IPS DF 4.7 (cell line): ENCODE results near the gene ALOX5AP.

Experiments
- DNase-seq: peaks from one replicate; pipeline ENCODE4 v3.0.0-alpha.2; 2013; ENCODE audit warnings: low spot score; ENCODE audit errors: extremely low read depth

Gene ALOX5AP

DNA sequence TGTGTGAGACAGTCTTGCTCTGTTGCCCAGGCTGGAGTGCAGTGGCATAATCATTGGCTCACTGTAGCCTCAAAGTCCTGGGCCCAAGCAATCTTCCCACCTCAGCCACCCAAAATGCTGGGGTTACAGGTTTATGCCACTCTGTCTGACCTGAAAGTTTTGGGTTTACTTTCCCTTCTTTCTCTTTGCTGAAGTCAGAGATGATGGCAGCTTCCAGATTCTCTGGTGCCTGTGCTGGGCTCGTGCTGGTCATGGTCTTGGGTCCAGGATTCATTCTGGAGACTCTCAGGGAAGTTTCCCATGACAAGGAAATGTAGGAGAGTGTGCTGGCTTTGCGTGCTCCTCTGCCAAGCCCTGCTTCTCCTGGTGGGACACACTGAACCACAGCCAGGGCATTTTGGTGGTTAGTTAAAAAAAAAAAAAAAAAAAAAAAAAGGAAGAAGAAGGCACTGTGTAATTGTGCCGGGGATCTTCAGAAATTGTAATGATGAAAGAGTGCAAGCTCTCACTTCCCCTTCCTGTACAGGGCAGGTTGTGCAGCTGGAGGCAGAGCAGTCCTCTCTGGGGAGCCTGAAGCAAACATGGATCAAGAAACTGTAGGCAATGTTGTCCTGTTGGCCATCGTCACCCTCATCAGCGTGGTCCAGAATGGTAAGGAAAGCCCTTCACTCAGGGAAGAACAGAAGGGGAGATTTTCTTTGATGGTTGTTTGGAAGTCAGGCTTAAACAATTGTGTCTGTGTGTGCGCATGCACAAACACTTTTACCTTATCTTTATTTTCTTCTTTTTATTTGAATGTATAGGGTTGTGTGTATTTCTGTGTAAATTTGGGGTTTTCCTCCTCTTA is at the start of gene ALOX5AP:
Gene ALOX5AP, plus strand, starts transcription at position 519 of the 847 bp plus-strand sequence. Its CDS starts 63 bp downstream, at position 582.
- no peak for DNase-seq

DNA sequence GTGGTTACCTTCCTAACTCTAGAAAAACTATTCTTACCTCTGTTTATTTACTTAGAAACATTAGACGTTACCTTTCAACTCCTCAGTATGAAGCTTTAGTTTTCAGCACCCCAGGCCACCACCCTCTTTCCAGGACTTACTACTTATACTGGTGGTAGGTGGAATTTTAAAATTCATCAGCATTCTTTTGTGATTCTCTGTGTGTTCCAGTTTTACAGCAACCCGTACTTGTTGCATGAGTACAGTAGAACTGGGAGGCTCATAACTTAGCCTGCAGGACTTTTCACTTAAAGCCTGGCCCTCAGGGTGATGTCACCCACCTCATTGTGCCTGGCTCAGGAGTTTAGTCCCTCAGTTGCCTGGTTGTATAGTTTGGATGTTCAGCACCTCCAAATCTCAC is 49.4 kb upstream of the ALOX5AP start:
- DNase-seq, result no peak

DNA sequence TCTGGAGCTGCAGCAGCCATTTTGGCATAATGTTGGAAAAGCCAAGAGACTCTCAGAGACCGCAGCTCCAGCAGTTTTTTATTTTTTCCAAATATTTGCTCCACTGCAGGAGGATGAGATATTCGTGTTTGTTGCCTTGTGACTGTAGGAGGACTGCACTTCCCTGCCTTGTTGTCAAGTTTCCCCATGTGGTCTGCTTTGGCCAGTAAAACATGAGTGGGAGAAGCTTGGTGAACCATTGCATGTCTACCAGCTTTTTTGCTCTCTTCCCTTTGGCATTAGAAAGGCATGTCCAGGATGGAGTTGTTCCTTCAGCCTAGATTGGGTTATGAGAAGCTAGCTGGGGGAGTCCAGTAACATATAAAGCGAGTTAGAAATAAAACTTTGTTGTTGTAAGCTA is 47.7 kb upstream of the ALOX5AP start:
- no peak for DNase-seq

DNA sequence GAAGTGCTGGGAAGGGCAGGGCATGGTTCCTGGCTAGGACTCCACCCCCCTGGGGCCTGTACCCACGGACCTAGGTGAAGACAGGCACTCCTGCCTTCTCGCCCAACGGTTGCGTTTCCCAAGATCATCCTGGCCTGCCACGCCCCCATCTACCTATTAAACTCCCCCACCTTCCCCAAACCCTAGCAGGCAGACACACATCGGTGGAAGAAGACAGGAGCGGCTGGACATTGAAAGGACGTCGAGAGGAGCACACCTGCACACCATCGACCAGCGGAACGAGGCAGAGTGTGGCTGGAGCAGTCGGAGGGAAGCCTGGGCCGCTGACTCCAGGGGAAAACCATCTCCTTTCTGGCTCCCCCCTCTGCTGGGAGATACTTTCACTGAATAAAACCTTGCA is 45.6 kb upstream of the ALOX5AP start:
- DNase-seq, result no peak

DNA sequence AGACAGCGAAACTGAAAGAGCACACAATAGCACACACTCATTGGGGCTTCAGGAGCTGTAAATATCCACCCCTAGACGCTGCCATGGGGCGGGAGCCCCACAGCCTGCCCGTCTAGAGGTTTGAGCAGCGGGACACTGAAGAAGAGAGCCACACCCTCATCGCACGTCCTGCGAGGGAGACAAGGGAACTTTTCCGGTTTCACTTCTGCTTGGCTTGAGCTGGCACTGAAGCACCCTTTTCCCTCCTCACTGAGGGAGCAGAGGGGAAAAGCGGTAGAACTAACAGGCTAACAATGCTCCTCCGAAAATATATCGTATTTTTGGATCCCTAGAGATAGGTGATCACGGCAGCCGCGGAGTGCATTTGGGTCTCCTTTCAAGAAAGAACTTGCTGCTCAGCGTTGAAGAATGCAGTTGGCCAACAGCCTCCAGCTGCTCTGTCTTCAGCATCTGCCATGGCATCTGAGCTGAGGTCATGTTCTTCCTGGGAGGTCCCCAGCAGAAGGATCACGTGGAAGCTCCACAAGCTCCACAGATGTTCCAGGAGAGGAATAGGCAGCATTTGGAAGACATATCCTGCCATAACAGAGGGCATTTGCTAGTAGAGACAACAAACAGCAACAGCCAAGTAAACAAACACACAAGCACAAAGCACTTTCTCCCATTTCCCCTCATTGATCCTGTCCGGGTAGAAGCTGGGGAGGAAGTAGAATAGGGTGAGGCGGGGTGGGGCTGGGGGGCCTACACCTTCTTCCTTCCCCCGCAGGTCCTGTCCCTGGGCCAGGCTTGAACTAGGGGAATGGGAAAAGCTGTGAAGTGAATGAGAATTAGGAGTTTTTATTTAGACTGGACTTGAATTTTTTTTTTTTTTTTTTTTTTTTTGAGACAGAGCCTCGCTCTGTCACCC is 44.8 kb upstream of the ALOX5AP start:
- no peak for DNase-seq

DNA sequence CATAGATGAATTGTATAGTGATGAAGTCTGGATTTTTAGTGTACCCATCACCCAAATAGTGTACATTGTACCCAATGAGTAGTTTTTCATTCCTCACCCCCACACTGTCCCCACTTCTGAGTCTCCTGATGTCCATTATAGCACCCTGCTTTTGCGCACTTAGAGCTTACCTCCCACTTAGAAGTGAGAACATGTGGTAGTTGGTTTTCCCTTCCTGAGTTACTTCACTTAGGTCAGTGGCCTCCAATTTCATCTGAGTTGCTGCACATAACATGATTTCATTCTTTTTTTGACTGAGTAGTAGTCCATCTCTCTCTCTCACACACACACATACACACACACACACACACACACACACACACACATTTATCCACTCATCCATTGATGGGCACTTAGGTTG is 43.2 kb upstream of the ALOX5AP start:
- no peak for DNase-seq

DNA sequence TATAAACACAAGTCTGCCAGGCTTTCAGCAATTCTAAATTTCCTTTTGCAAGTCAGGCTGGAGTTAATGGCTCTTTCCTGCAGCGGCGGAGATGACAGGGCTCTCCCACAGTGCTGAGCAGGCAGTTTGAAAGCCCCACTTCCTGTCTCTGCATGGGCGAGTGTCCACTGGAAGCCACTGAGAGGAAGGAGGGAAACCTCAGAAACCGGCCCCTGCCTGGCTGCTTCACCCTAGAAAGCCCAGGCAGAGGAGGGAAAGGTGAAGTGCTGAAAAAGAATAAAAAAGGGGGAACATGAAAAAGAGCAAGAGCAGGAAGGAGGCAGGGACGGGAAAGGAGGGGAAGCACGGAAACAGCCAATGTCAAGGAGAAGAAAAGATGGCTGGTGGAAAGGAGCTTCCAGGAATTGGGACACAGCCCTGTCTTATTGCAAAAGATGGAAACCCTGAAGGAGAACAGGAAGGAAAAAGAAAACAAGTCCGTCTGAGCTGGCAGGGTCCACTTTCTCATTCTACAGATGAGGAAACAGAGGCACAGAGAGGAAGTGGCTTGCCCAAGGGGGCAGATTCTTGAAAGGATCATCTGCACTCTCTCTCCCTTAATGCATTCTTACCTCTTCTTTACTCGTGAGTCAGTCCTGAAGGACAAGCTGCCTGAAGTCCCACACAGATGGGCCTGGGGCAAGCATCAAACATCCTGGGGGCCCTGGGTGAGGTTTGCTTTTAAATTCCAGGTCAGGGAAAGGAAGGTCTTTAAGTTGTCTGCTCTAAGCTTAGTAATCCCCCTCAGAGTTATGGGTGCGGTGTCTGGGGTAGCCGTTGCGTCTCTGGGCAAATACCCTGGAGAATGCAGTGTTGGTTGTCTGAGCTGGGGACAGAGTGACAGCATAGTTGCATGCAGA is 38.8 kb upstream of the ALOX5AP start:
- no peak for DNase-seq

DNA sequence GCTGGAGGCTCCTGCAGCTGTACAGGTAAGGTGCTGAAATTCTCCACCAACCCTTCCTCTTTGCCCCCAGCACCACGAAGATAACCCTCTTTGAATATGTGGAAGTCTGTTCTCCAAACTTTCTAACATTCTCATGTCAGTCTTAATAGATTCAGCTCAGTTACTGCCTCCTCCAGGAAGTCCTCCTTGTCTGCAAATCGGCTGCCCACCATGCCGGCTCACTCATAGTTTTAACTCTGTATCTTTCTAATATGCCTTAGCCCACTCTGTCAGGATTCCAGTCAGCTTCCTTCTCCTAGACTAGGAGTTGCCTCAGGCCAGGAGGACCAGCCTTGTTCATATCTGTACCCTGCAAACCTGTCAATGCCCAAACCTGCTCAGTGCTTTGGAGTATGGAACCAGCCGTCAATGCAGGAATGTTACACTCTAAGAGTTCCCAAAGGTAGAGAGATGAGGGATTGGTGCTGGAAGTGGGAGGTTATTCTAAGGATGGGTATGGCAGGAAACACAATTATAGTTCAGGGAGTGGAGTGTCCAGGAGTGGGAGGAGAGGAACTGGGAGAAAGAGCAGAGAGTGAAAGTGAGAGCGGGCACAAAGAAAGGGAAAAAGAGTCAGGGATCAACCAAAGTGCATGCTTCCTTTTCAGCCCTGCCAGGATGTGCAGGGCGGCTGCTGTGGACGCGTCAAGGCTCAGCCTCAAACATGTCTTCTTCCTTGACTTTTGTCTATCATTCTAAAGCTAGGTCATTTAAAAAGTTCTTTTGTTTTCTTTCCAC is 38.0 kb upstream of the ALOX5AP start:
- DNase-seq, result no peak

DNA sequence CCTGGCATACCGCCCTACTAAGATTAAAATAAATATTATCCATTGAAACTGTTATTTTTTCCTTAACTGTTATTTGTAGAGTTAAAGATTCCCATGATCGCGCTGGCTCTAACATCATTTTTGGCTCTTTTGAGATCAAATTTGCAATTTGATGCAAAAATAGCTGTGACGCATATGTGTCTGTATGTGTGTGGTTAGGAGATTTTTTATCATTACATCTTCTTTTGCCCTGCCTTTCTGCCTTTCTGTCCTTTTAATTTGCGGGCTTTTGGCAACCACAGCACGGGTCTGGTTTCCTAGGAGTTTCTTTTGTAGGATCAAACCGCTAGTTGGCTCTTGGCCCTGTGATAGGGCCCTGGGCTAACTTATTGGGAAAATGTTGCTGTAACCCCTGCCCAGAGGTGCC is 37.3 kb upstream of the ALOX5AP start:
- no peak for DNase-seq

DNA sequence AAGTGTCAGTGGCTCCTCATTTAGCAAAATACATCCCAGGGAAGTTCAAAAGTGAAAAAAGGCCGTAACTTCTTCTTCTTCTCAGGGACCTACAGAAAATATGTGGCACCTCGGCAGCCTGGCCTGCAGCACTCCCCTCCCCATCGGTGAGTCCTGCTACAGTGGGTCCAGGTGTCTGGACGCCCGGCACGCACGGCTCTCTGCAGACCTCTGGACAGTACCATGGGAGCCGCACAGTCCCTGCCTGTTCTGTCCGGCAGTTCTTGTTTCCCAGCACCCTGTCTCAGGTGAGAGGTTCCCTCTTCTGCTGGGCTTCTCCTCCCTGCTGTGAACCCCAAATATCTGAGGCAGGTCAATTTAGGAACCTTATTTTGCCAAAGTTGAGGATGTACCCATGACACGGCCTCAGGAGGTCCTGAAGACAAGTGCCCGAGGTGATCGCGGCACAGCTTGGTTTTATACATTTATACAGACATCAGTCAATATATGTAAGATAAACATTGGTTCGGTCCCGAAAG is 36.8 kb upstream of the ALOX5AP start:
- no peak for DNase-seq

DNA sequence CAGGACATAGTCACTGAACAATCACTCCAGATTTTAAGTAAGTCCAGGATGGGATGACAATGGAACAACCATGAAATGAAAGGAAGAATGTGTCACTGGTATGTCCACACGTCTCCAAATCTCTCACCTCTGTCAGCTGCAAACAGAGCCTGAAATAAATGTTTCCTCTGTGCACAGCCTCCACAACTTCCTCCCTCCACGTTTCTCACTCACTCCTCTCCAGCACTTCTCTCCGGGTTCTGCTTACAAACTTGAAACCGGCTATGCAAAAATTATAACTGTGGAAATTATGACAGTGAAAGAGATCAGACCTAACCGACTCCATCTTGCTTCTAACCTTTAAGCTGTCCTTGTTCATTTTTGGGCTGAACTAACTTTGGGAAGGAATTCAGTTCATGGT is 35.0 kb upstream of the ALOX5AP start:
- DNase-seq, result no peak

DNA sequence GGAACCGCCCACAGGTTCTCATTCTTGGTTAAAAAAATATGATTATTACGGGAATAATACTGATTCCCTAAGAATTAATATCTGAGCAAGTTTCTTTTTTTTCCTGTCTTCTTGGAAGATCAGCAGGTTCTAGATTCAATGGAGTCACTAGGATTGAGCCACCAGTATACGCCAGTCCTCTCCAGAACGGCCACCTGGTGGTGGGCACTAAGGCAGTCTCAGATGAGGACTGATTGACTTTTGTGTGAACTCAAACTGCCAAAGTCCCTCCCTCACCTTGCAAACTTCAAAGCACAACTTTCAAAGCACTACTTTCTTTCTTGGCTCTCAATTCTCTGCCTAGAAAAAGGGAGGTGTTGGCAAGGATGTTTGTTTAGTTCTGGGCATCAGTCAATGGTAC is 33.3 kb upstream of the ALOX5AP start:
- DNase-seq, result no peak

DNA sequence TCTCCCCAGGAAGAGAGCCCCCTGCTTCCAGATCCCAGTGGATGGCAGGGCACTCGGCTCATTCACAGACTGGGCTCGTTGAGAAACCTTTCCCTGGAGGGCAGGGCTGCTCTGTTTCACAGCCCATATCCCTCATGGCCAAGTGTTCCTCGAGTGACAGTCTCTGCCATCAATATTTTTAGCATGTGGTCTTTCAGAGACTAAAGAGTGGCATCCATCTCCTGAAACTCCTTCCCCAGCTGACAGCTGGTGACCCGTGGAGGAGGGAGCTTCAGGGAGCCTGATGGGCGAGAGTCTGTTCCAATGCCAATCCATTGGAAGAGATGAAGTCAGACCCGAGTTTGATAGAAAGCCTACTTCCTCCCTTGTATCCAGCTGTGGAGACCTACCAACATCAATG is 30.7 kb upstream of the ALOX5AP start:
- DNase-seq, result no peak

DNA sequence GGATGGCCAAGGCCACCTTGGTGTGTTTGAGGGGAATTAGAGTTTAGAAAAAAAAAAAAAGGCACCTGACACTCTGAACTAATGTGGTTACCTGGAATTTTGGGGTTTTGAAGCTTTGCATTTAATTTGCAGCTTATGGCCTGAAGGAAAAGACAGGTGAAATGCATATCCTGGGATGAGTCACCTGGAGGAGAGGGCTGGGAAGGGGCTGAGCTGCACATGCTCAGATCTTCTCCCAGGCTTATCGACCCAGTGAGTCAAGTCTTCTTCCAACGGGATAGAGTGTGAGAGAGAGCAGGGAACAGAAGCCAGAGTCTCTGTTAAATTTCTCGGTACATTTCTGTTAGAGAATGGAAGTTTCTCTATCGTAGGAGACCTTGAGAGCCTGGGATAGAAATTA is 29.7 kb upstream of the ALOX5AP start:
- DNase-seq, result no peak

DNA sequence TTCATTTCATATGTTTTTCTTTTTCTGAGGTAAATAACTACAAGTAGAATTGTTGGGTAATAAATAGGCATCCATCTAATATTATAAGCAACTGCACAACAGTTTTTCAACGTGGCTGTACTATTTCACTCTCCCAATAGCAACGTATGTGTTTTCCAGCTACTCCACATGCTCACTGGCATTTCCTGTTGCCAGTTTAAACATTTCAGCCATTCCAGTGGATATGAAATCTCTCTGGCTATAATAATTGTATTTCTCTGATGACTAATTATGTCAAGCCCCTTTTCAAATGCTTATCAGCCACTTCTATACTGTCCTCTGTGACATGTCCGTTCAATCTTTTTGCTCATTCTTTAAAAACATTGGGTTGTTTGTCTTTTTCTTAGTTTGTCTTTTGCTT is 26.8 kb upstream of the ALOX5AP start:
- no peak for DNase-seq

DNA sequence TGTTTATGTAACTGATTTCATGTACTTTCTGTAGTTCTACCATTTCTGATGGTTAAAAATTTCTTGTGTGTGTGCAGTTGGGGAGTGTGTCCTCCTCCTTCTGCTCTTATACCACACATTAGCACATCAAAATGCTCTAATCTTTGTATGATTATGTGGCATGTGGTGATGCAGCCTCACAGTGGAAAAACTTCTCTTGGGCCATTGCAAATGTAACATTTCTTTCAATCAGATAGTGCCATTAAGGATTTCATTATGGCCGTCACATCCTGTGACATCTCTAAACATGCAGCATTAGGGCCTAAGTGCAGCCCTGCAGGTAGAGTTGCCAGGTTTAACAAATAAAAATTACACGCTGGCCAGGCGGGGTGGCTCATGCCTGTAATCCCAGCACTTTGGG is 24.9 kb upstream of the ALOX5AP start:
- no peak for DNase-seq

DNA sequence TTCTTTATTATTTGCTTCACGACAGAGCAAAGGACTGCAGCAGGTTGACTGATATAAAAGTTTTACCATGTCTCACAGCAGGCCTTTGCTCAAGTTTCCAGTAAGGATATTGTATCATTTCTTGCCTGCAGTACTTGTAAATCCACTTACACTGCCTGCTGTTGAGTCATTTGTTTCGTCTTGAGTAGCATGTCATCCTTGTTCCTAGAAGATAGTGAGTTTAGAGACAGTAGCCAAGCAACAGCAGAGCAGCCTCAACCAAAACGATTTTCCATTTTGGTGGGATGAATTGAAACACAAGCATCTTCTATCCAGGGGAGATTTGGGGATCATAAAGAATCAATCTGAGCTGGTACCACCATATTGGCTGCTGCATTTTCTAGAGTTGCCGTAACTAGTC is 24.0 kb upstream of the ALOX5AP start:
- no peak for DNase-seq

DNA sequence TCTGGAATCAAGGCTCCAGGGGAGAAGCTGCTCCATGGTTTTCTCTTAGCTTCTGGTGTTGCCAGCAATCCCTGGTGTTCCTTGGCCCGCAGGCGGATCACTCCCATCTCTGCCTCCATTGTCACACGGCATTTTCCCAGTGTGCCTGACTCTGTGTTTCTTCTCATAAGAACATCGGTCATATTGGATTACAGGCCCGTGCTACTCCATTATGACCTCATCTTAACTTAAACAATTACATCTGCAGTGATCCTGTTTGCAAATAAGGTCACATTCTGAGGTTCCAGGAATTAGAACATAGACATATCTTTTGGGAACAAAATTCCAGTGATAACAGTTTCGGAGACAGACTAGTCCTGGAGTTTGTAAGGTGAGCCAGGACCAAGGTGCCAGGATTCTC is 23.5 kb upstream of the ALOX5AP start:
- no peak for DNase-seq

DNA sequence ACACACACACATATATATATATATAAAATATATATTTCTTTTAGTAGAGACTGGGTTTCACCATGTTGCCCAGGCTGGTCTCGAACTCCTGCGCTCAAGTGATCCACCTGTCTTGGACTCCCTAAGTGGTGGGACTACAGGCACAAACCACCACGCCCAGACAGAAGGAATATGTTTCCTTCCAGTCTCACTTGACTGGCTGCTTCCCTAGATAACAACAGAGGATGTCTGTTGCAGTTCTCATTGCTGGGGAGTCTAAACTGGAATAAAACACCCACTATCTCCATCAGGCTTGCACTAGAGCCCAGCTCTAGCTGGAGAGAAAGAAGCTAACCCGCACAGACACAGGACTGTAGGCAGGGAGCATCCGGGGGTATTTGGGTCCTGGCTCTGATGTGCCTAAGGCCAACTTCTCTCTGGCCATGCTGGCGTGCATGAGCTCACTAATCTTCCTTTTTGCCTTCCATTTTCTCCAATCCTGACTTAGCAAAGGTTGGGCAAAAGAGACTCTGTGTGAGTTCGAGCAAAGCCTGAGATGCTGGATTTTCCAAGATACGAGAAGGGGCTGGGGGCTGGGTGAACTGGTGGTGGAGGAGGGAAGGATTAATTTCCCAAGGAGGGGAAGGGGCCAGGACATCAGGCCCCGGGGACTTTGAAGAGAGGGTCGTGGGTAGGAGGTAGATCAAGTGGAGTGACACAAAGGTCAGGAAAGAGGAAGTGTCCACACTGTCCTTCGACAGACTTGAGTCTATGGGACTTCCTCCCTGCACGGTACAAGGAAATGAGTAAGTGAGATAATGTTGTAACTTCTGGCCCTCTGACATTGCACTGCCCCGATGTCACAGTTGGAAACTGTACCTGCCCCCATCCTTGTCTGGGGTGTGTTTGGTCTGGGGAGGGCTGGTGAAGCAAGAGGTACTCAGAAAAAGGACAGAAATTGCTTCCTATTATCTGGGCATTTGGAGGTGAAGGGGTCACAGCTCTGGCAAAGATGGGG is 22.5 kb upstream of the ALOX5AP start:
- no peak for DNase-seq
